Stimulated activated naive CD4-positive, alpha-beta T cell treated with Interleukin-2 at 50 U/mL for 16 hours (primary cell): ENCODE measurements around the gene ABCG1.

ENCODE experiments used
- DNase-seq: peaks from one replicate; lab custom pipeline; 2025; lab: John Stamatoyannopoulos, UW

Gene ABCG1

DNA sequence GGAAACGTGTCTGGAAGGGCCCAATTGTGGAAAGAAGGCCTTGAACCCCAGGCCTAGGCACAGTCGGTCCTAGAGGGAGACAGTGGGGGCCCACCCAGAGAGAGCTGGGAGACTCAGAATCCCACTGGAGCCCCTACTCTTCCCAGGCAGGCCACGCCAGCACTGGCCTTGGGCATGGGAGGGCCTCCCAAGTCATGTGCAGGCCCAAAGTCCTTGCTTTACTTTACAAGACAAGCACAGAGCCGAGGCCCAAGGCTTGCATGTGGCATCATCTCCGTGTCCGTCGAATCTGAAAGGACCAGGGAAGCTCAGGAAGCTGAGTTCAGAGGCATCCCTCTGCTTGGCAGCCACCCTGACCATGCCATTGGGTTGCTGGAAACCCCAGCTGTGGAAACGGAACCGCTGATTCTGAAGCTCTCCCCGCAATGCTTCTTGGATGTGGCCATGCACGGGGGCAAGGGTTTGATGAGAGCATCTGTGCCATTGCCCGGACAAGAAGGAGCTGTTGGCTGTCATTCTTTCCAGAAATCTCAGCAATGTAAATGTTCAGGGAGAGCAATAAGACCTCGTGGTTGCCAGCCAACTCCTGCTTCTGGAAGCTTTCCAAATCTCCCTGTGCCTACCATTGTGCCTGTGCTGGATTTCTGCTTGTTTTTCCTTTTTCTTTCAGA, 32.8 kb downstream of the ABCG1 start:
- no peak for DNase-seq

DNA sequence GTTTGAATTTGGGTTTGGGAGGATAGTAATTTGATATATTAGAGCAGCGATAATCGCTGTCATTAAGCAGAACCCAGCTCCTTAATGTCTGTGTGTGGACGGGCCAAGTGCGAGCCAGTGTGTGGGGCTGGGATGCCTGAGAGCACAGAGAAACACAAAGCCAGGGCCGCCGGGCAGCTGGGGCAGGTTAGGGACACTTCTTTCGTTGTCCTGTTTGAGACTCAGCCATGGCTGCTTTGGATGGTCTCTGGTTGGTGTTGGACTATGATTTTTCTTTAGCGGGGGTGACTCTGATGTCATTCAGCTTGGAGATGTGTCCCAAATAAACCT, 33.4 kb downstream of the ABCG1 start:
- DNase-seq, result no peak

DNA sequence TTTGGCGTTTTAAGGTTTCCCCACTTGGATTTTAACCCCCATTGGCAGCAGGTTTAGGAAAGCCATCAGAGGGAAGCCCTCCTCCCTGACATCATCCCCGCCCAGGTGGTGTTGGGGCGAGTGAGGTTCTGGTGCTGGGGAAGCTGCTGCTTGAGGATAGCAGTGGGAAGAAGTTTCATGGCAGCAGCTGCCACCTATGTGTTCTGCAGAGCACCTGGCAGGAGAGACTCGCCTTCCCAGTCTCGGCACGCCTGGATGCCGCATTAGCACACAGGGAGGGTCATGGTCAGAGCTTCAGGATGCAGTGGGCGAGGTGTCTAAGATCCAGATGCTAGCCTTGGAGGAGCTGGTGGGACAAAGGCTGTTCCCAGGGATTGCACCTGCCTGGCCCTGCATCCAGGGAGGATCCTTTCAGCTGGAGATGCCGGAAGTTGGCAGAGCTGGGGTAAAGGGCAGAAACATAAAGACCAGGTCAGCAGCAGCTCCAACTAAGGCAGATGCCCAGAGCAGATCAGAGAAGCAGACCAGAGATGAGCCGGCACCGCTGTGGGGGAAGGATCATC, 33.9 kb downstream of the ABCG1 start:
- no peak for DNase-seq

DNA sequence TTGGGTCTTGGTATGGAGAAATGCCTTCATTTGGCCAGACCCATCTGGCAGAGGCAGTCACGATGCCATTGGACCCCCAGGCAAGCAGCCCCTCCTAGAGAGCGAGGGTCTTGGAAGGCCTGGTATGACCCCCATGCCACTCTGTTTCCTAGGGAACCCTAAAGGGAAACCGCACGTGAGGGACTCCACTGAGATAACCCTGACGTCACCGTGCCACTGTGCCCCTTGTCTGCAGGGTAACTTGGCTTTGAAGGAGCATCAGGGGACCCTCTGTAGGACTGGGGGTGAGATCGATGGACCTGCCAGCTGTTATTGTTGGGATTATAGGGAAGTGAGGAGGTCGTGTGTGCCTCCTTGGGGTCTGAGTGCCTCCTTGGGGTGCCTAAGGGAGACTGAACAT, 34.5 kb downstream of the ABCG1 start:
- DNase-seq, result no peak

DNA sequence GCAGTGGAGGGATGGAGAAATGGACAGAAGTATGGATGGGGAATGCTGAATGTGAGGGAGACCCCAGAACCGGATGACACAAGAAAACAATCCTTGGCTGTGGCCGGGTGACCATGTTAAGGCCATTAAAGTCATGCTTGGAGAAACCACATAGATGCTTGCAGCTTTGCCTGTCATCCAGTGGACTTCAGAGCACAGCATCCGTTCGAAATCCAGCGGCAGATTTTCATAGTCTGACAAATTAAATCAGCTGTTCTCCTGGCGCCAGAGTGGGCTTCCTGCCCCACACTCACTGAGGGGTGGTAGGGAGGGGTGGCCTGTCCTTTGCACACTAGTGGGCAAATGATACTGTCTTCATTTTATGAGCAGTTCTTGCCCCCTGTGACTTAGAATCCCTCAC, 35.1 kb downstream of the ABCG1 start:
- DNase-seq, result no peak

DNA sequence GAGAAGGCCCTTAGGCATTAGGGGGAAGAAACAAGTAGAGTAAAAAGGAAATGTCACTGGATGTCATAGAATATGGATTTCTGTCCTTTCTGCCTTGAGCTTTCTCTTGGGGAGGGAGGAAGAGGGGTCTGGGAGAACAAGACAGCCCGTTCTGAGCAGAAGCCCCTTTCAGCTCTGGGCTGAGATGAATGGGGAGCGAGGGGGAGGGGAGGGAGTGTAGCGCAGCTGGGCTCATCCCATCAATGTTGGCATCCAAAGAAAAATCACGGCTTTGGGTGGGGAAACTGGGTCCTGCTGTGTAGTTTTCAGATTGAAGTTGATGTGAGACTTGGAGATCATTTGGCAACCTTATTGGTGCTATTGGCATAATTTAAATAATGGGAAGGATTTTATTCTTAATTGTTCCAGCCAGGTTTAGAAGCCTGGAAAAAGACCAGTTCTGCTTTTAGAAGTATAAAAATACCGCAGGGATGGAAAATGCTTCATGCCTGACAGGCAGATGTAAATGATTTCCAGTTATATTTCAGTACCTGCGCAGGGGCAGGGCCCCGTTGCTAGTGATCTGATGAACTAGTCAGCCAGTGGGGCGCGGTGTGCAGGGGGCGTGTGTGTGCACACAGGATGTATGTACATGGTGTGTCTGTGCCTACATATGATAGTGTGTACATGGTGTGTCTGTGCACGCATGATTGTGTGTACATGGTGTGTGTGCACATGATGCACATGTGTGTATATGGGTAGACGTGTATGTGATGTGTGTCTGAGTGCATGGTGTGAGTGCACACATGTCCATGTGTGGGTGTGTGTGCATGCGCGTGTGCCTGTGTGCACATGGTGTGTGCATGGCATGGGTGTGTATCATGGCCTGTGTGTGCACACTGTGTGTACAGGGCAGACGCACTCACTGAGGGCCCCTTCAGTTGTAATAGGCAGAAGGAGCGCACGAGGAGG, 36.0 kb downstream of the ABCG1 start:
- no peak for DNase-seq

DNA sequence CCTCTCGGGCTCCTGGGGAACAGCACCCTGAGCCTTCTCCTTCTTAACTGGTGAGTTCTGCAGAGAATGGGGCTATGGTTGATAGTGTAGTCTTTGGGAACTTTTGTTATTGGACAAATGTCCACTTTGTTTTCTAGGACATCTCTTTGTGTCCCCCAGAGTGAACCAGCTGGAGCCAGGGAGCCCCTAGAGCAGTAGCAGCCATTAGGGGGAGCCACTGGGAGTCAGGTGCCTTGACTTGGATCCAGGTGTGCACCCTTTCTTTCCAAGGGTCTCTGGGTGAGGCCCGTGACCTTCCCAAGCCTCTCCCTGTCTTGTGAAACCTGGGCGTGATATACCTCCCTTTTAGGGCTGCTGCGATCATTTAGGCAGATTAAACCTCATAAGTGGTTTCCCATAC, 36.9 kb downstream of the ABCG1 start:
- DNase-seq, result no peak

DNA sequence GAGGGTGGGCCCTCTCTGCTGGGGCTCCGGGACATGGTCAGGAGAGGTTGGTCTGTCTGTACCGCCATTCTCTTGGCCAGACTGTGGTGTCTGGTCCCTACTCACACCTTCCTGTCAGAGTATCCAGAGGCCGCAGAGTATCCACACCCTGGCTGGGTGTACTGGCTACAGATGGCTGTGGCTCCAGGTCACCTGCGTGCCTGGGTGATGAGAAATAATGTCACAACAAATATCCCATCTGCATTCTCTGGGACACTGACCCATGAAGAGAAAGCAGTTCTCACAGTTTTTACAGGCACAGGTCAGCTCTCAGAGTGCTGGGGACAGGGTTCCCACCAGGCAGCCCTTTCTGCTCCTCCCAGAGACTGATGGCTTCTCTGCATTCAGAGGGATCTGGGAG, 37.4 kb downstream of the ABCG1 start:
- DNase-seq, result no peak

DNA sequence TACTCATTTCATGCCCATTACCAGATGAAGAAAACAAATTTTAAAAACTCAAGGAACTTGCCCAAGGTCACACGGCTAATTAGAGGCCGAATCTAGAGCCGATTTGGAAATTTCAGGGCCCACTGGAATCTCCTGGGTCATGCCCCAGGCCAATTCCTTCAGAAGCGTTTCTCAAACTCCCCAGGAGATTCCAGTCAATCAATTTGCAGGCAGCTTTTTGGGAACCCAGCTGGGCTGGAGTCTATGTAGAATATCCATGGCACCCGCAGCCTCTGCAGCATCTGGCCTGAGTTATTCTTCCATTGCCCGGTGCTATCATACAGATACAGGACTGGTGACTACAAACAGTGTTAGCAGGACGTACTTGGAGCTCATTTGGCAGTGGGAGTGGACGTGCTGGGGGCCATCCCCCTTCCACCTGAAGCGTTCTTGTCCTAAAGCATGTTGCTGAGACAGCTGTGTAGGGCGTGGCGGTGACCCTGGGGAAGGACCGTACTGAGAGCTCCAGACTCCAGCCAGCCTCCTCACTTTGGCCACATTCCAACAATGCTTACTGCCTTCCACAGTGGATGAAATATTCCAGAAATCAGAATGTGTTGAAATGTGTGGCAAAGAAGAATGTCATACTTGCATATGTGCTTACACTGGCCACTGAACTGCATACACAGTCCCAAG, 38.3 kb downstream of the ABCG1 start:
- DNase-seq, result no peak

DNA sequence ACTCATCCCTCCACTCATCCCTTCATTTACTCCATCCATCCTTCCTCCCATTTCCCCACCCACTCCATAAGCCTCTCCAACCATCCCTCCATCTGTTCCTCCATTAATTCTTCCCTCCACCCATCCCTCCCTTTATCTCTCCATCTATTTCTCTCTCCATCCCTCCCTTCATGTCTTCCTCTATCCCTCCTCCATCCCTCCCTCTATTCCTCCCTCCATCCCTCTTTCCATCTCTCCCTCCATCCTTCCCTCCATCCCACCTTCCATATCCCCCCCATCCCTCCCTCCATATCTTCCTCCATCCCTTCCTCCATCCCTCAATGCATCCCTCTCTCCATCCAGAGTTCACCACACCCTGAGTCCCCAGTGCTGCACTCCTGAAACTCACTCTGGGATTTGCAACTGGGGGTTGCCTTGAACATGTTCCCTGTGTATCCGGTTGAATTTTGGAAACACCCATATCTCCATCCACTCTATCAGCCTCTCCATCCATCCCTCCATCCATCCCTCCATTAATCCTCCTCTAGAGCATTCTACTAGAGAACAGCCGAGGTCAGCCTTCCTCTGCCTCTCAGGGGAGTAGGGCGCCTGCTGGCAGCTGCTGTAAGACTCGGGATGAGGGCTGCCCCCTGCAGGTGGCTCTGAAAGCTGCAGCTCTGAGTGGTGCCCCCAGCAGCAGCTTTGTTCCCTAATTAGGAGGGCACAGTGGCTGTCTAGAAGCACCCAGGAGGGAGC, 39.4 kb downstream of the ABCG1 start:
- DNase-seq, result peak; percentile 76

DNA sequence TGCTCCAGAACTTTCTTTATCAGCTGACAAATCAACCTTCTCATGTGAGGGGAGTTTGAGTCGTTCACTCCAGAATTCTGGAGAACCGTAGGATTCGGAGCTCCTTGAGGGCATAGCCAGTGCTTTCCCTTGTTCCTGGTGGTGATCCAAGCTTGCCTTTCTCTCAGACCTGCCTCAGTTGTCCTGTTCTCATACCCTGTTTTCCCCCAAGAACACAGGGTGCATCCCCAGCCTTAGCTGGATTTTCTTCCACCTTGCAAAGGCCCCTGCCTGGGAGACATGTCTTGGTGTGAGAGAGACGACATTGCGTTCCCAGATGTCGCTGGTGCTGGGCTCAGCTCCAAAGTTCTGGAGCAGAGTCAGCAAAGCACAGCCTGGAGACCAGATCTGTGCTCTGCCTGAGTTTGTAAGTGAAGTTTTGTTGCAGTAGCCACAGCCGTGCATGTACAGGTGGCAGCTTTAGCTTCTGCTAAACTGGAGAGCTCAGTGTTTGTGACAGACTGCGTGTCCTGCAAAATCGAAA, 40.0 kb downstream of the ABCG1 start:
- no peak for DNase-seq

DNA sequence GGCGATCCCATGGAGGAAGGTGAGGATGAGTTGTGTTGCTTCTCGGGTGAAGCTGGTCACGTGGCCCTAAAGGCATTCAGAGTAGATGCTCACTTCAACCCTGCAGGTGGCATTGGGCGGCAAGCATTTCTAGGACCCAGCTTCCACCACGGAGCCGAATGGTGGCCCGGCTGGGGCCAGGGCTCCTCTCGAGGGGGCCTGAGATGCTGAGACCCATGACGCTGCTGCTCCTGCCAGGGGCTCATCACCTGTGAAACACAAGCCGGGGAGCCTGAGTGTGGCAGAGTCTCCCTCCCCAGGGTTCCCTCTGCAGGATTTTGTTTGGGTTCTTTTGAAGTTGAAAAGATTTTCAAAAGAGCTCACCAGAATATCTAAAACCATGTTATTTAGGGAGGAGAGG, 41.2 kb downstream of the ABCG1 start:
- no peak for DNase-seq

DNA sequence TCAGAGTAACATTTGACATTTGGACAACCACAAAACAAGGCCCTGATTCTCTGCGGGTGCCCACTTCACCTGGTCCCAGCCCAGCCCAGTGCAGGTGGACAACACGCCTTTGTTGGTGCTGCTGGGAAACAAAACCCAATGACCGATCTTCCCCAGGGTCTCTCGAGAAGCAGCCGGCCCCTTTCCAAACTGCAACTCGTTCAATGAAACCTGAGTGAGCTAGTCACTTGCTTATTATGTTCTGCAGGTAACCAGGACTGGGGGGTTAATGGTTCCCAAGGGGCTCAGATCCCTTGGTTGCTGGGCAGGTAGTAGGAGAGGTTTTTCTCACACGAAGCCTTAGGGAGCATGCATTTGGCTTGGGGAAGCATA, 42.9 kb downstream of the ABCG1 start:
- no peak for DNase-seq

DNA sequence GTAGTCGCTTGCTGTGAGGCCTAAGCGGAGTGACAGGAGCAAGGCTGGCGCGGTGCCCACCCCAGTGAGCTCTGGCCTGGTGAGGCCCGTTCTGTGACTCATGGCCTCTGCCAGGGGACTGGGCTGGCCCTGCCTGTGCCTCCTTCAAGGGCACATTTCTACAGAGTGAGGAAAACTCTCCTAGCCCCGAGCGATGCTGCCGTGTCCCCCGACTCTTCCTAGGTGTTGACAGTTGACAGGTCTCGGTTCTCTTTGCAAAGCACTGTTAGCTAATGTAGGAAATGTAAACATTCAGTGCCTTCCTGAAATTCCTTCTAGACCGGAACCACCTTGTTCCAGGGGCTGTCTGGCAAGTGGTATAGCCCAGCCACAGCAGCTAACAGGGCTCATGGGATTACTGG, 43.9 kb downstream of the ABCG1 start:
- DNase-seq, result no peak

DNA sequence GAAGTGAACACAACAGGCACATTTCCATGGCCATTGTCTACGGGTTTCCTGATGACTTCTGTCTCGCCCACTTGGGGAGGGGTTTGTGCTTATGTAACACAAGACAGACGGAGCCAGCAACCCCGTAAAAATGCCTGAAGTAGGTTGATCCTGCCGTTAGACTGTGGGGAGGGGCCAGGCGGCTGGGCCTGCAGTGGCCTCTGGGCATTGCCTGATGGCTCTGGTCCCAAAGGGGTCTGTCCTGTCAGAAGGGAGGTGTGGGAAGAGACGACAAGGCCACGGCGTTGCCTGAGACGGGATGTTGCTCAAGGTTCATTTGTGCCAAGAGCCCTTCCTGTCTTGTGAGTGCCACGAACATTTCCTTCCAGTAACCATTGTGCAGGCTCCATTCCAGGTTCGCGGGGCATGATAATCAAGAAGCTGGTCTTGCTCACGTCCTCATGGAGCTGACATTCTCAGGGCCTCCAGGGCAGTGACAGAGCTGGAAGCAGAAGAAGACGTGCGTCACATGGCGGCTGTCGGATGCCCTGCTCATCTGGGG, 44.7 kb downstream of the ABCG1 start:
- no peak for DNase-seq

DNA sequence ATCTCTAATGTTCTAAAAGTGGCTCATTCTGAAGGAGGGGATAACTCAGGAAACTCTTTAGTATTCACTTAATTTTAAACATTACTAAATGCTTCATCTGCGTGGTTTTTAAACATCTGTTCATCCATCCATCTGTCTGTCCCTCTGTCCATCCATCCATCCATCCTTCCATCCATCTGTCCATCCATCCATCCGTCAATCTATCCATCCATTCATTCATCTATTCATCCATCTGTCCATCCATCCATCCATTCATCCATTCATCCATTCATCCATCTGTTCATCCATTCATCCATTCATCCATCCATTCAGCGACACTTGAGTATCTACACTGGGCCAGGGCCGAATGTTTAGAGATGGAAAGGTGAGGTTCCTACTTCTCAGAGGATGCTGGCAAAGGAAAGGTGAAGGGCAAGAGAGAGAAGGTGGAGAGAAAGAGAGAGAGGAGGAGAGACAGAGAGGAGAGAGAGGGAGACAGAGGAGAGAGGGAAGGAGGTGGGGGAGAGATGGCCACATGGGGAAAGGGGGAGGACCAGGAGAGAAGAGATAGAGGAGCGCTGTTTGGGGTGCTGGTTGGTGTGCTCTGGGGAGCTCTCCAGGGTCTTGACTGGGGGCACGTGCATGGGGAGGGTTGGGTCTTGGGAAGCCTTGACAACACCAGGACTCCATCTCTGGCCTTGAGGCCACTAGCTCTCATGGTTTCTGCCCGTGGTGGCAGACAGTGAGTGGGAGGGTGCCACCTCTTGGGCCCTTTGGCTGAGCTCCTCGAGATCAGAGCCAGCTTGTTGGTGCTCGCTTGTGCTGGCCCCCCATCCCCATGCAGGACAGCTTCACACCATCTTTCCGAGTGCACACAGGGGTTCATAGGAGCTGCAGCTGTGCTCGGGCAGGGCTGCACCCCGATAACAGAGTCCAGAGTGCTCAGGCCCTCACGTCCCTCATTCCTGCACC, 45.6 kb downstream of the ABCG1 start:
- DNase-seq, result no peak

DNA sequence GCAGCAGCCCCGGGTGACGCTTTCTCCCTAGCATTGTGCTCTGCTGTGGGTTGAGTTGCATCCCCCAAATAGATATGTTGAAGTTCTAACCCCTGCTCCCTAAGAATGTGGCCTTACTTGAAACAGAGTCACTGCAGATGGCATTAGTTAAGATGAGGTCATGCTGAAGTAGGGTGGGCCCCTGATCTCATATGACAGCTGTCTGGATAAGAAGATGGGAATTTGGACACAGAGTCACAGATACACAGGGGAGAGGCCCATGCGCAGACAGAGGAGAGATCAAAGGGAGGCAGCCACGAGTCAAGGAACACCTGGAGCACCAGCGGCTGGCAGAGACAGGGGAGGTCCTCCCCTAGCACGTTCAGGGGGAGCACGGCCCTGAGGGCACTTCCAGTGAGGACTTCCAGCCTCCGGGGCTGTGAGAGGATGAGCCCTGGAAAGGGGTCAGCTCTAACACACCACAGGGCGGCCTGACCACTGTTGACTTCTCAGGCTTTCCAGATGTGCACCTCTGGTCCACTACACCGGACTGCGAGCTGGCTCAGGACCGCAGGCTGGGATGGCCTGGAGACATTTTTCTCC, 46.4 kb downstream of the ABCG1 start:
- DNase-seq, result no peak

DNA sequence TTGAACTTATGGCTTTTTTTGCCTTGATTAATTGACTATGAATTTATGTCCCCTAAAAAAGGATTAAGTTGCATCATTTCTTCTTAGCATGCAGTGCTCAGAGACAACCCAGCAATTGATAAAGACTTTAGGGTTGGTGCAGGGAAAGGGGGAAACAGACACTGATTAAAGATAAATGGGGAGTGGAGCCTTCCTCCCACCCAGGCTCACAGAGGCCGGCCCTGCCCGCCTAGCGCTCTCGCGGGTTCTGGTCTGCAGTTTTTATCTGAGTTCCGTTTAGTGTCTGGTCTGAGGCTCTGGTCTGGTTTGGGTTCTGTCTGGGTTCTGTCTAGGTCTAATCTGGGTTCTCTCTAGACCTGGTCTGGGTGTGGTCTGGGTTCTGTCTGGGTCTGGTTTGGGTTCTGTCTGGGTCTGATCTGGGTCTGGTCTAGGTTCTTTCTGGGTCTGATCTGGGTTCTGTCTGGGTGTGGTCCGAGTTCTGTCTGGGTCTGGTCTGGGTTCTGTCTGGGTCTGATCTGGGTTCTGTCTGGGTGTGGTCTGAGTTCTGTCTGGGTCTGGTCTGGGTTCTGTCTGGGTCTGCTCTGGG, 48.1 kb downstream of the ABCG1 start:
- DNase-seq, result no peak

DNA sequence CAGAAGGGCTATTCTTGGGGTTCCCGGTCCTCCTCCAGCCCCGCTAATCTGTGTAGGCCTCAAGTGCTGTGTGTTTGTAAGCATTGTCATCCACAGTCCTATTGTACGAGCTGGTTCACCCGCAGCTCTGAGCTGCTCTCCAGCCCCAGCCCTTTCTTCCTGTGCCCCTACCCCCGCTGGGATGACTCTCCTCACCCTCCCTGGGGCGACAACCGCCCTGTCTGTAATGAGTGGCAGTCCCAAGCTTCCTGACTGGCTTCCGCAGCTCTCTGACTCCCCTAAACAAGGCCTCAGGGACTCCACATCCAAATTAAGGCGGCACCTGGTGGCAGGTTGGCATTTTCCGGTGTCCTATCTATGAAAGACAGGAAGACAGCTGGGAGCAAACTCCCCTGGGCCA, 50.4 kb downstream of the ABCG1 start:
- no peak for DNase-seq

DNA sequence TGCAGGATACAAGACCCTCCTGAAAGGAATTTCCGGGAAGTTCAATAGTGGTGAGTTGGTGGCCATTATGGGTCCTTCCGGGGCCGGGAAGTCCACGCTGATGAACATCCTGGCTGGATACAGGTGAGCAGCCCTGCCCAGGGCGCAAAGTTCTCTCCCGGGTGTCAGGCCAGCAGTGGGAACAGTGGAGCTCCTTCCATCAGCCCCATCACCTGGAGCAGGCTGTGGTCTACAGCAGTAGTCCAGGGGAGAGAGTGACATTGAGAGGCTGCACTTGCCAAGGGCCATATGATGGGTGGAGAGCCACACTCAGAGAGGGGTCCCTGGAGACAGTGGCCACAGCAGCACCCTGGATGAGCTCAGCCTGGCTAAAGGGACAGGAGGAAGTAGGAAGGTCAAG, 52.1 kb downstream of the ABCG1 start:
- DNase-seq, result no peak
